Testis (tissue), 3 donors: ENCODE measurements around the gene NCAM2. TPM values are rescaled to one million over a fixed set of nuclear protein-coding genes. Genes with fewer than 3 reads are reported as not detected.

Experiments
- DNase-seq: peaks from one replicate; pipeline ENCODE4 v3.0.0-alpha.2; 2019
- H3K27ac ChIP-seq, 2 donors: fragments of 200-600 bp; sonication (generic); one replicate each; pipeline ENCODE4 v1.5.1; 2019
- H3K27me3 ChIP-seq: fragments of 200-600 bp; sonication (generic); one replicate; pipeline ENCODE4 v1.5.1; 2019
- H3K36me3 ChIP-seq: fragments of 200-600 bp; sonication (generic); one replicate; pipeline ENCODE4 v1.5.1; 2017; ENCODE audit warnings: low read depth; ENCODE audit errors: missing control alignments
- H3K4me1 ChIP-seq: fragments of 200-600 bp; sonication (generic); one replicate; pipeline ENCODE4 v1.5.1; 2019
- H3K4me3 ChIP-seq, 2 donors: fragments of 200-600 bp; sonication (generic); one replicate each; pipeline ENCODE4 v1.5.1; 2017 to 2019
- H3K9me3 ChIP-seq: fragments of 200-600 bp; sonication (generic); one replicate; pipeline ENCODE4 v1.5.1; 2017
- POLR2A ChIP-seq: fragments of 450-650 bp; IDR thresholded peaks from one replicate; pipeline ENCODE4 v1.6.1; 2017; ENCODE audit warnings: antibody characterized with exemption, mild to moderate bottlenecking, moderate library complexity
- WGBS, 2 donors: methylation state at CpG; one replicate each; pipeline ENCODE4 v1.1.5; 2018; 5-methylcytosine and 5-hydroxymethylcytosine counted together
- intact Hi-C: fragments of 100-400 bp; cut with DNase I; formaldehyde crosslinking; loops from one replicate; pipeline ENCODE4 v1.15.1; 2023; ENCODE audit warnings: low total_unique reads
- polyA plus RNA-seq: library from polyadenylated mRNA; stranded (reverse); fragments of 350-450 nt; fragmentation: Illumina TruSeq; extraction: RNeasy Lipid Tissue Mini Kit (QIAGEN cat#74804); gene quantifications from one replicate; pipeline ENCODE4 v1.2.3, GENCODE V29; 2014; ENCODE audit warnings: low read depth, low replicate concordance; ENCODE audit not compliant: insufficient read depth
- total RNA-seq, 2 donors: library from RNA; depleted of rRNA; stranded (reverse); fragments of >200 nt; gene quantifications; one replicate each; pipeline ENCODE4 v1.2.3, GENCODE V29; 2016
- TF ChIP-seq, protein P1 (sequence below), 3 experiments: fragments of 450-650 bp in 2 of 3; fragments of 200-600 bp in 1 of 3; sonication (generic) in 1 of 3; IDR thresholded peaks; one replicate each; pipeline ENCODE4 v1.5.1; 2016 to 2019; ENCODE audit warnings: antibody characterized with exemption in 3 of 3, mild to moderate bottlenecking in 2 of 3, moderate library complexity in 1 of 3

Gene NCAM2
- total and polyA plus RNA-seq, 3 donors from 2014 or later: 22.4 to 26.9 (median 26.1) TPM

DNA sequence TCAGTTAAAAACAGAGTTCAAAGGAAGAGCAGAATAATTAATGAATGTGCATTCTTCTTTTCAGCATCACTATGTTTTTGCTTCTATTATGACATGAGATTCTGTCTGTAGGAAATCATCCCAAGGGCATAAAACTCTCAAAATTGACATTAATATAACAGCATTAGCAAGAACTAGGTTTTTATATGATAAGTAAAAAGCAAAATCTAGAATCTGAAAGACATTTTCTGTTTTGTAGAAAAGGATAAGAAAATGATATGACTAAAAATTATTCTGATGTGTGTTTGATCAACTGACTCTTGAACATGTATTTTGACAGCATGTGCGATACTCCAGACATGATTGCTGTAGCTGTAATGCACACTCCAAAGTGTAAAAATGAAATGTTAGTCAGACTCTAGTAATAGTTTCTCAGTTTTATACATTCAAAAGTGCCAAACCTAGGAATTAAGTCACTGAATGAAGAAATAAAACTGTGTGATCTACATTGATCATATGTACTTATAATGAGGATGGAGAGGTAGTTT, 197.3 kb downstream of the NCAM2 start:
- TF ChIP-seq, protein P1, sequence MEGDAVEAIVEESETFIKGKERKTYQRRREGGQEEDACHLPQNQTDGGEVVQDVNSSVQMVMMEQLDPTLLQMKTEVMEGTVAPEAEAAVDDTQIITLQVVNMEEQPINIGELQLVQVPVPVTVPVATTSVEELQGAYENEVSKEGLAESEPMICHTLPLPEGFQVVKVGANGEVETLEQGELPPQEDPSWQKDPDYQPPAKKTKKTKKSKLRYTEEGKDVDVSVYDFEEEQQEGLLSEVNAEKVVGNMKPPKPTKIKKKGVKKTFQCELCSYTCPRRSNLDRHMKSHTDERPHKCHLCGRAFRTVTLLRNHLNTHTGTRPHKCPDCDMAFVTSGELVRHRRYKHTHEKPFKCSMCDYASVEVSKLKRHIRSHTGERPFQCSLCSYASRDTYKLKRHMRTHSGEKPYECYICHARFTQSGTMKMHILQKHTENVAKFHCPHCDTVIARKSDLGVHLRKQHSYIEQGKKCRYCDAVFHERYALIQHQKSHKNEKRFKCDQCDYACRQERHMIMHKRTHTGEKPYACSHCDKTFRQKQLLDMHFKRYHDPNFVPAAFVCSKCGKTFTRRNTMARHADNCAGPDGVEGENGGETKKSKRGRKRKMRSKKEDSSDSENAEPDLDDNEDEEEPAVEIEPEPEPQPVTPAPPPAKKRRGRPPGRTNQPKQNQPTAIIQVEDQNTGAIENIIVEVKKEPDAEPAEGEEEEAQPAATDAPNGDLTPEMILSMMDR (IDR thresholded peaks at IDR 0.05): no peak
- TF ChIP-seq POLR2A: no peak
- intact Hi-C loops: no loop called here
- WGBS, 2 donors: 97 to 98% methylated on average over 1 of the region's 1 CpG
- Histone ChIP-seq H3K4me3 (no peak overlapping the region), H3K27ac (no peak overlapping the region), H3K27me3 (no peaks in the 10 kb centered on the region), H3K4me1 (no peaks in the 10 kb centered on the region), H3K9me3 (no peaks in the 10 kb centered on the region), H3K36me3 (no peaks in the 10 kb centered on the region)
- DNase-seq: no peak

DNA sequence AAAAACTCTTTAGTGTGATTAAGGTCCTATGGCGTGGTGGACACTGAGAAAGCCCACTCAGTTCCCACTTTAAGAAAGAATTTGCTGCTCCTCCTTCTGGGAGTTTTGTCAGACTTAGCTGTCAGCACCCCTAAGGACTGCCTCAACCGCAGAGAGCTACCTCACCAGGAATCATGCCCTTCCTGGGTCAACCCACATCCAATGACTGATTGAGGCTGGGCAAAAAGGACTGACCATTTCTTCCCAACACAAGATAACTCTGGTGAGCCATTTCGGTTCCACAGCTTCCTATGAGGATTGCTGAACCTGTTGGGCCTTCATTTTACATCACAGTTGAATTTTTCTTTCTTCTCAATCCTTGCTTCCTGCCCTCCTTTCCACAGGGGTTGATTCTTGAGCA, 197.9 kb downstream of the NCAM2 start:
- H3K9me3 ChIP-seq: no peaks in the 10 kb centered on the region
- WGBS, 2 donors: 85 to 93% methylated on average over 3 of the region's 3 CpGs

DNA sequence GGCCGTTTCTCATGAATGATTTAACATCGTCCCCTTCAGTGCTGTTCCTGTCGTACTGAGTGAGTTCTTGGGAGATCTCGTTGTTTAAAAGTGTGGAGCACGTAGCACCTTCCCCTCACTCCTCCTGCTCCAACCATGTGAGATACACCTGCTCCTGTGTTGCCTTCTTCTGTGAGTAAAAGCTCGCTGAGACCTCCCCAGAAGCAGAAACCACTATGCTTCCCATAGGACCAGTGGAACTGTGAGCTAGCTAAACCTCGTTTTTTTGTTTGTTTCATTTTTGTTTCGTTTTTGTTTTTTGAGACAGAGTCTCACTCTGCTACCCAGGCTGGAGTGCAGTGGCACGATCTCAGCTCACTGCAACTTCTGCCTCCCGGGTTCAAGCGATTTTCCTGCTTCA, 198.6 kb downstream of the NCAM2 start:
- 93% methylated on average over 11 of the region's 11 CpGs for WGBS, 2 donors
- TF ChIP-seq, protein P1 (IDR thresholded peaks at IDR 0.05): no peak
- TF ChIP-seq POLR2A: no peak
- H3K36me3 ChIP-seq: no peaks in the 10 kb centered on the region
- no peak overlapping the region for H3K27ac ChIP-seq
- intact Hi-C loops: no loop called here
- H3K4me3 ChIP-seq: no peak overlapping the region
- no peaks in the 10 kb centered on the region for H3K27me3 ChIP-seq
- H3K9me3 ChIP-seq: no peaks in the 10 kb centered on the region
- H3K4me1 ChIP-seq: no peaks in the 10 kb centered on the region
- DNase-seq: no peak

More for the DNA sequence above, 197.9 kb downstream of the NCAM2 start:
- no peak for DNase-seq
- Histone ChIP-seq H3K36me3 (no peaks in the 10 kb centered on the region), H3K4me3 (no peak overlapping the region), H3K27me3 (no peaks in the 10 kb centered on the region), H3K4me1 (no peaks in the 10 kb centered on the region), H3K27ac (no peak overlapping the region)
- no peak for TF ChIP-seq POLR2A
- TF ChIP-seq, protein P1 (IDR thresholded peaks at IDR 0.05): no peak
- intact Hi-C loops: no loop called here

DNA sequence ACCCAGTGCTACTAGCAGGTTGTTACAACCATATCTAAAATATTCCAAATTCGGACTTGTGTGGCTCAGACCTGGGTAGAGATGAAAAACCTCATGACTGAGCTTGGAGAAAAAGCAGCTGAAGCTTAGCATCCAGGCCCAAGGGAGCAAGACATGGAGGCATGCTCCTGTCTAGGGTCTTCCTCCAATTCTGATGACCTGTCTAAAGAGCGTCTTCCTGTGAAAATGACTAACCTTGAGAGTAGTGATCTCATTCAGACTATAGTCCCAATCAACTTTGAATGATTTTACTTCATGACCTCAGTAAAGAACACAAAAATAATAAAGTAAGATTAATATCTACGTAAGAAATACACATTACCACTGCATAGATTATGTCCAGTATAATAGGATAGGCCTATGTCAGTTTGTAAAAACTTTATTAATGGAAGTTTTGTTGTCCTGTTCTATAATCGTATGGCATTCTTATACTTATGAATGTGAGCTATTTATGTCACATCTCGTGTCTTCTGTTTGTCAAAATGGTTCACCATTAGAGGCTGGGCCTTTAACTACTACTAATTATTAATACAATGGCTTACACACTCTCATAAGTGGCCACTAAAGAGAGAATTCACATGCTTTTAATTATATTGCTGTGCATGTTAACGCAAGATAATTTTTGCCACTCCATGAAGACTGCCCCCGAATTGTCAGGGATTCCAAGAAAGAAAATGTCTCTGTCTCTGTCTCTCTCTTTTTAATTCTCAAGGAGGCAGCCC, 201.3 kb downstream of the NCAM2 start:
- Histone ChIP-seq H3K4me1 (no peaks in the 10 kb centered on the region), H3K36me3 (no peaks in the 10 kb centered on the region), H3K4me3 (no peak overlapping the region), H3K9me3 (no peaks in the 10 kb centered on the region), H3K27me3 (no peaks in the 10 kb centered on the region), H3K27ac (no peak overlapping the region)
- WGBS, 2 donors: 83 to 87% methylated on average over 7 of the region's 7 CpGs
- intact Hi-C loops: no loop called here
- no peak for DNase-seq
- TF ChIP-seq, protein P1 (IDR thresholded peaks at IDR 0.05): no peak
- TF ChIP-seq POLR2A: no peak
